Breast epithelium (tissue), 3 donors: ENCODE results near the gene MEFV.

Experiments used
- CTCF ChIP-seq, 3 donors: fragments of 450-650 bp; IDR thresholded peaks; one replicate each; pipeline ENCODE4 v1.5.1; 2016 to 2017; ENCODE audit warnings: antibody characterized with exemption in 3 of 3, mild to moderate bottlenecking in 3 of 3, moderate library complexity in 3 of 3
- POLR2A ChIP-seq: fragments of 450-650 bp; IDR thresholded peaks from one replicate; pipeline ENCODE4 v1.6.1; 2016; ENCODE audit warnings: antibody characterized with exemption, mild to moderate bottlenecking, moderate library complexity
- POLR2AphosphoS5 ChIP-seq, 3 donors: sonication (generic); formaldehyde crosslinking; IDR thresholded peaks; one replicate each; pipeline ENCODE4 v1.6.1; 2017; ENCODE audit warnings: antibody characterized with exemption in 3 of 3

DNA sequence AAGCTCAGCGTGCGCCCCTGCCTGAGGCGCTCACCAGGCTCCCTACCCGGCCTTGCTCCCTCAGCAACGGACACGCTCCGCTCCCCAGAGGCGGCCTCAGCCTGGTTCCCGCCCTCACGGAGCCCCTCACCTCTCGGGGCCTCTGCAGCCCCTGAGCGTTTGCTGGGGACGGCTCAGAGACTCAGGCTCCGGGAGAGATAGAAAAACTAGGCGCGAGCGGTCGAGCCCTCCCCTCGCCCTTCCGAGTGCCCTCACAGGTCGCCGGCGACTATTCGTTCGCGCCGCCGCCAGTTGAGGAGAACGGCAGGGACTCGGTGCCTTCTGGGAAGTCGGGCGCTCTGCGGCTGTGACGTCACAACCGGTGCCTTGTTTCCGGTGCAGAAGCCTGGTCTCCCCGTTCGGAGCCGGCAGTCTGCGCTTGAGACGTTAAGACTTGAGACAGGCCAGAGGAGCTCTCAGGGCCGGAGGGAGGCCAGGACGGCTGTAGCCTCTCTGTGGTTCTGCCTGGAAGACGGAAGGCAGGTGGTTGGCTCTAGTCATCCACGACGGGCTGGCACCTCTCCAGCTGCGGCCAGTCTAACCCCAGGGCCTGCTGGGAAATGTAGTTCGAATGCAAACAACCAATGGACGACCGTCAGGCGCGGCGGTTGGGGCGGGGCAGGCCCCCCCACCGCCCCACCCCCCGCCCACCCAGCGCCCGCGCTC is 21.4 kb downstream of the MEFV start, which contains the start of gene ZNF200:
- peak in 1 of 3 donors; percentile 14 for TF ChIP-seq CTCF (IDR thresholded peaks at IDR 0.05)
- TF ChIP-seq POLR2AphosphoS5 (IDR thresholded peaks at IDR 0.05), result peak; percentile 87 to 92 (median 89)
- no peak for TF ChIP-seq POLR2A
